ENCODE data around the gene MBD5. TPM values are rescaled to one million over a fixed set of nuclear protein-coding genes. Genes with fewer than 3 reads are reported as not detected.

Gene MBD5
- total RNA-seq, 4 donors from 2014 or later = 40.3 to 77.0 (median 50.4) TPM

DNA sequence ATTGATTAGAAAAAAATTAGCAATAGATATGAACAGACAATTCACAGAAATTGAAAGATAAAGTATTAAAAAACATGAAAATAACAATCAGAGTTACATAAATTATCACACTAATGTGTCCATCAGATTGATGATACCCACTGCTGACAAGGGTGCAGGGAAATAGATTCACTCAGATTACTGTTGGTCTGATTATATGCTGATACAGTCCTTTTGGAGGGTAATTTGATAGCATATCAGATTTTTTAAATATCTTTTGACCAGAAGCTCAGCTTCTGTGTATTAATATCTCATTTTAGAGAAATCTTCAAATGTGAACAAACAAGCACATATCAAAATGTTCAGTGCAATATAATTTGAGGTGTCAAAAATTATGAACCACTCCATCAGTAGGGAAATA lies 465.8 kb downstream of the MBD5 start:
- Histone ChIP-seq H3K36me3 (peaks cover 0 to 47% of the 10 kb centered on the region in 2 donors), H3K4me3 (no peak overlapping the region), H3K4me1 (no peaks in the 10 kb centered on the region), H3K27ac (no peak overlapping the region), H3K27me3 (no peaks in the 10 kb centered on the region), H3K9me3 (no peaks in the 10 kb centered on the region)
- TF ChIP-seq EP300 (IDR thresholded peaks at IDR 0.05) = no peak
- no peak for TF ChIP-seq POLR2A (IDR thresholded peaks at IDR 0.05)
- no peak for TF ChIP-seq POLR2AphosphoS5 (IDR thresholded peaks at IDR 0.05)
- TF ChIP-seq, protein P1, sequence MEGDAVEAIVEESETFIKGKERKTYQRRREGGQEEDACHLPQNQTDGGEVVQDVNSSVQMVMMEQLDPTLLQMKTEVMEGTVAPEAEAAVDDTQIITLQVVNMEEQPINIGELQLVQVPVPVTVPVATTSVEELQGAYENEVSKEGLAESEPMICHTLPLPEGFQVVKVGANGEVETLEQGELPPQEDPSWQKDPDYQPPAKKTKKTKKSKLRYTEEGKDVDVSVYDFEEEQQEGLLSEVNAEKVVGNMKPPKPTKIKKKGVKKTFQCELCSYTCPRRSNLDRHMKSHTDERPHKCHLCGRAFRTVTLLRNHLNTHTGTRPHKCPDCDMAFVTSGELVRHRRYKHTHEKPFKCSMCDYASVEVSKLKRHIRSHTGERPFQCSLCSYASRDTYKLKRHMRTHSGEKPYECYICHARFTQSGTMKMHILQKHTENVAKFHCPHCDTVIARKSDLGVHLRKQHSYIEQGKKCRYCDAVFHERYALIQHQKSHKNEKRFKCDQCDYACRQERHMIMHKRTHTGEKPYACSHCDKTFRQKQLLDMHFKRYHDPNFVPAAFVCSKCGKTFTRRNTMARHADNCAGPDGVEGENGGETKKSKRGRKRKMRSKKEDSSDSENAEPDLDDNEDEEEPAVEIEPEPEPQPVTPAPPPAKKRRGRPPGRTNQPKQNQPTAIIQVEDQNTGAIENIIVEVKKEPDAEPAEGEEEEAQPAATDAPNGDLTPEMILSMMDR (IDR thresholded peaks at IDR 0.05) = no peak
- no peak for ATAC-seq

DNA sequence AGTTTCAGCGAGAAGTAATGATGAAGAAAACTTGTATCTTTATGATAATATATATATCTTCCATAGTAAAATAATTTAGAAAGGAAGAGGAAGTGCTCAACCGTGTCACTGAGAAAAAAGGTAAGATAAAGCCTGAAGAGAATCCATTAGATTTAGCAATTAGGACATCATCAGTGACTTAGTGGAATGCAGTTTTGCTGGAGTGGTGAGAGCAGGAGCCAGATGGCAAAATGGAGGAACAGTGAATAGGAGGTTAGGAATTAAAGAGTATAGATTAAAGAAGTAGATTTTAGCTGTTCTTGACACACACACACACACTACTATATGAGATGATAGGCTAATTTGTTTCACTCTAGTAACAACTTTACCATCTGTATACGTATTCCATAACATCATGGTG lies 466.5 kb downstream of the MBD5 start:
- no peaks in the 10 kb centered on the region for H3K27me3 ChIP-seq
- no peak overlapping the region for H3K27ac ChIP-seq
- H3K9me3 ChIP-seq = no peaks in the 10 kb centered on the region
- no peak for ATAC-seq
- H3K4me1 ChIP-seq = no peaks in the 10 kb centered on the region
- H3K36me3 ChIP-seq = peaks cover 0 to 47% of the 10 kb centered on the region in 2 donors
- 90 to 93% methylated on average over 3 of the region's 3 CpGs for WGBS, 2 donors (ENCODE audit: low coverage in 1 of 2)
- no peak overlapping the region for H3K4me3 ChIP-seq
- TF ChIP-seq, protein P1 (IDR thresholded peaks at IDR 0.05) = no peak
- TF ChIP-seq EP300 (IDR thresholded peaks at IDR 0.05) (no peak), POLR2A (IDR thresholded peaks at IDR 0.05) (no peak), POLR2AphosphoS5 (IDR thresholded peaks at IDR 0.05) (no peak)

DNA sequence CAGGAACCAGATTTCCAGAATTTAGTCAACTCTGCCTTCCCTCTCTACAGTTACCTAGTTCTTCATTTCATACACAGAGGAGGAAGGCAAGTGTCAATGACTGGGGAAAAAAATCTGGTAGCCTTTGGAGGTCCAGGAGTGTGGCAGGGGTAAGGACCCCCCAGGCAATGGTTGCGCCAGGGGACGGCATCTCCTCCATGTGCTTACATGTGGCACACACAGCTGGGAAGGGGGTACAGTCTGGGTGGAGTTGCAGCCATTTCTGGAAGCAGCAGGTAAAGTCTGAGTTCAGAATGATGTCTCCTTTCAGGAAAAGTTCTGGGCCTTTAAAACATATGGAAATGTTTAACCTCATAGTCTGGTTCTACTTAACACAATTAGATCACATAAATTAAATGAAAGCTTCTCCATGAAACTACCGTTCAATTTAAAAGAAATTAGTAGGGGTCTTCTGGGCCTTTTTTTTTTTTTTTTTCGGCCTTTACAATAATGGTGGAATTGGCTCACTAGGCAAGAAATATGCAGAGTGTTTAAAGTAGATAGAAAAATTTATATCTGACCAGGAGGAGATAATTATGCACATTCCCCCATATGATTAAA lies 470.0 kb downstream of the MBD5 start:
- 58 to 86% methylated on average over 2 of the region's 4 CpGs for WGBS, 2 donors (ENCODE audit: low coverage in 1 of 2)
- Histone ChIP-seq H3K36me3 (peaks cover 0 to 41% of the 10 kb centered on the region in 2 donors), H3K9me3 (no peaks in the 10 kb centered on the region), H3K27me3 (no peaks in the 10 kb centered on the region), H3K4me3 (no peak overlapping the region), H3K27ac (no peak overlapping the region), H3K4me1 (no peaks in the 10 kb centered on the region)
- ATAC-seq = no peak
- TF ChIP-seq, protein P1 (IDR thresholded peaks at IDR 0.05) = no peak
- TF ChIP-seq POLR2AphosphoS5 (IDR thresholded peaks at IDR 0.05) (no peak), EP300 (IDR thresholded peaks at IDR 0.05) (no peak), POLR2A (IDR thresholded peaks at IDR 0.05) (no peak)

DNA sequence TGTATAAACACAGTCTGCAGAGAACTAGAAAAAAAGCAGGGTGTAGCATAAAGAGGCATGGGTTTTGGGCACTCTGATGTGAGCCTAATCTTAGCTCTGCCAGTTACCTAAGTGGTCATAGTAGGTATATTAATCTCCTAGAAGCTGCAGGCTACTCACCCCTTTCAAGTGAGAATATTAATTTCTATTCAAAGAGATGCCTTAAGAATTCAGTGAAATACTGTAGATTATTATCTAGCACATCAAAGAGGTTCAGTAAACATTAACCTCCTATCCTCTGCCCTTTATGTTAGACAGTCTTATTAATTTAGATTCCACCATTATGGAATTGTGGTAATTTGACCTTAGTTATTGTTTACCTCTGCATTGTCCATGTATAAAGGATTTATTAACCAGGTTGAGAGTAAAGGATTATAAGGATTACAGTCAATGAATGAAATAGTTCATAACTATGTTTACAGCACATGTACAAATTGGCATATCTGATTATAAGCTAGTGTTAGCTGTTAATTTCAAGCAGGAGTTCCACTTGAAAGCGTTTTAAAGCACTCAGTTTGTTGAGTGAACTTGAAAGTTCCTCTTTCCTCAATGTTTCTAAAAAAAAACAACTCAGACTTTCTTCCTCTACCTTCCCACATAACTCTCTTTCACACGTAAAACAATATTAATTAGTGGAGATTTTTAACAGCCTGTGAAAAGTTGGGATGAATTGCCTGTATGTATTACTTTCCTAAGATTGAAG lies 473.1 kb downstream of the MBD5 start:
- Histone ChIP-seq H3K27ac (no peak overlapping the region), H3K9me3 (no peaks in the 10 kb centered on the region), H3K4me3 (no peak overlapping the region), H3K36me3 (peaks cover 0 to 32% of the 10 kb centered on the region in 2 donors), H3K4me1 (no peaks in the 10 kb centered on the region), H3K27me3 (no peaks in the 10 kb centered on the region)
- no peak for TF ChIP-seq POLR2A (IDR thresholded peaks at IDR 0.05)
- TF ChIP-seq, protein P1 (IDR thresholded peaks at IDR 0.05) = no peak
- ATAC-seq = no peak
- 78 to 88% methylated on average over 2 of the region's 2 CpGs for WGBS, 2 donors (ENCODE audit: low coverage in 1 of 2)

DNA sequence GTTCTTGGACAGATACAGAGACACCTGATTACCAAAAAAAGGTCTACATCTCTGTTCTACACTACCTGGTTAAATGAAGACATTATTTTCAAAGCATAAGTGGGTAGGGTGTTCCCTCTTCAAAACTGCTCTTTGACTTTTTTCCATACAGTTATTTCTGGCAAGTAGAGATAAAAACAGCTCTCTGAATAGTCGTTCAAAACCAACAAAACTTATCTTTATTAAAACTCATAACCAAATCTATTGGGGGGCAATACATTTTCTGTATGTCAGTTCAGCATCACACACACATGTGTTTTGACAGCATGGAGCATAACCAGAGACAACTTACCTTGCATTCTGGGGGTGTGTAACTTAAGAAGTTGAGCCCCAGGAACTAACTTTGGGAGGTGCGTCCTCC lies 474.7 kb downstream of the MBD5 start:
- no peak overlapping the region for H3K27ac ChIP-seq
- H3K4me3 ChIP-seq = no peak overlapping the region
- TF ChIP-seq EP300 (IDR thresholded peaks at IDR 0.05) = no peak
- no peak for TF ChIP-seq POLR2A (IDR thresholded peaks at IDR 0.05)
- no peak for TF ChIP-seq POLR2AphosphoS5 (IDR thresholded peaks at IDR 0.05)
- TF ChIP-seq, protein P1 (IDR thresholded peaks at IDR 0.05) = no peak
- WGBS, 2 donors (ENCODE audit: low coverage in 1 of 2) = 64 to 86% methylated on average over 2 of the region's 2 CpGs
- H3K36me3 ChIP-seq = peaks cover 0 to 16% of the 10 kb centered on the region in 2 donors
- ATAC-seq = no peak
- no peaks in the 10 kb centered on the region for H3K27me3 ChIP-seq
- H3K4me1 ChIP-seq = no peaks in the 10 kb centered on the region
- no peaks in the 10 kb centered on the region for H3K9me3 ChIP-seq
